Liver (tissue), 9 donors: ENCODE results near the gene FBXO33. TPM values are rescaled to one million over a fixed set of nuclear protein-coding genes. Genes with fewer than 3 reads are reported as not detected.

ENCODE experiments used
- DNase-seq: peaks from one replicate; pipeline ENCODE4 v3.0.0-alpha.2; 2017; ENCODE audit warnings: low spot score
- H3K27ac ChIP-seq, 2 donors: one replicate each; pipeline ENCODE4 v1.7.0; 2013; ENCODE audit warnings: inconsistent platforms in 2 of 2, low read length in 2 of 2, control low read depth in 1 of 2, low read depth in 1 of 2, mild to moderate bottlenecking in 1 of 2
- H3K27me3 ChIP-seq, 4 donors: one replicate each; pipeline versions ENCODE4 v1.6.1 to v1.7.0; 2013; ENCODE audit warnings: low read length in 3 of 4, inconsistent platforms in 1 of 4, mild to moderate bottlenecking in 1 of 4, moderate library complexity in 1 of 4; ENCODE audit not compliant: control insufficient read depth in 4 of 4, insufficient read depth in 4 of 4
- H3K36me3 ChIP-seq, 4 donors: one replicate each; pipeline versions ENCODE4 v1.6.1 to v1.7.0; 2013; ENCODE audit warnings: low read length in 3 of 4, mild to moderate bottlenecking in 3 of 4, low read depth in 1 of 4, moderate library complexity in 1 of 4; ENCODE audit not compliant: control insufficient read depth in 4 of 4, insufficient read depth in 3 of 4
- H3K4me1 ChIP-seq, 4 donors: one replicate each; pipeline versions ENCODE4 v1.6.1 to v1.7.0; 2013; ENCODE audit warnings: low read length in 3 of 4, mild to moderate bottlenecking in 3 of 4, moderate library complexity in 1 of 4; ENCODE audit not compliant: control insufficient read depth in 4 of 4, insufficient read depth in 4 of 4
- H3K4me3 ChIP-seq, 3 donors: one replicate each; pipeline versions ENCODE4 v1.6.1 to v1.7.0; 2013; ENCODE audit warnings: low read length in 3 of 3, control low read depth in 1 of 3, low read depth in 1 of 3, mild to moderate bottlenecking in 1 of 3
- H3K9ac ChIP-seq, 2 donors: one replicate each; pipeline ENCODE4 v1.7.0; 2013; ENCODE audit warnings: low read length in 2 of 2, mild to moderate bottlenecking in 2 of 2, moderate library complexity in 2 of 2, control low read depth in 1 of 2, low read depth in 1 of 2
- H3K9me3 ChIP-seq, 4 donors: one replicate each; pipeline versions ENCODE4 v1.6.1 to v1.7.0; 2013; ENCODE audit warnings: low read length in 3 of 4; ENCODE audit not compliant: control insufficient read depth in 4 of 4
- ATF3 ChIP-seq: IDR thresholded peaks from 2 replicates; pipeline ENCODE4 v1.6.1; 2016; ENCODE audit warnings: antibody characterized with exemption
- CTCF ChIP-seq: fragments of 150-350 bp; IDR thresholded peaks from 2 replicates; pipeline ENCODE4 v1.5.1; 2017; ENCODE audit warnings: improper control_type of control experiment, low read depth, low read length; ENCODE audit not compliant: missing input control
- EGR1 ChIP-seq, 2 donors: IDR thresholded peaks; 2 replicates each; pipeline ENCODE4 v1.6.1; 2016 to 2018; ENCODE audit warnings: antibody characterized with exemption in 2 of 2, low read depth in 2 of 2
- FOXA1 ChIP-seq: IDR thresholded peaks from 2 replicates; pipeline ENCODE4 v1.6.1; 2016; ENCODE audit warnings: antibody characterized with exemption
- FOXA2 ChIP-seq: IDR thresholded peaks from 2 replicates; pipeline ENCODE4 v1.6.1; 2016; ENCODE audit warnings: antibody characterized with exemption
- GABPA ChIP-seq, 2 donors: IDR thresholded peaks in 1 of 2; conservative IDR thresholded peaks in 1 of 2; 2 replicates each; pipeline ENCODE4 v1.6.1; 2016; ENCODE audit warnings: antibody characterized with exemption in 2 of 2, mild to moderate bottlenecking in 1 of 2, moderate library complexity in 1 of 2
- HNF4A ChIP-seq, 2 donors: conservative IDR thresholded peaks; 2 replicates each; pipeline ENCODE4 v1.6.1; 2016; ENCODE audit warnings: antibody characterized with exemption in 2 of 2, mild to moderate bottlenecking in 2 of 2
- HNF4G ChIP-seq: IDR thresholded peaks from 2 replicates; pipeline ENCODE4 v1.6.1; 2016; ENCODE audit warnings: antibody characterized with exemption
- JUND ChIP-seq, 2 donors: IDR thresholded peaks; 2 replicates each; pipeline ENCODE4 v1.6.1; 2016; ENCODE audit warnings: antibody characterized with exemption in 2 of 2
- NR2F2 ChIP-seq: IDR thresholded peaks from 2 replicates; pipeline ENCODE4 v1.6.1; 2016; ENCODE audit warnings: antibody characterized with exemption
- RAD21 ChIP-seq, 2 donors: IDR thresholded peaks; 2 replicates each; pipeline ENCODE4 v1.6.1; 2016; ENCODE audit warnings: antibody characterized with exemption in 2 of 2, mild to moderate bottlenecking in 2 of 2
- REST ChIP-seq: IDR thresholded peaks from 2 replicates; pipeline ENCODE4 v1.6.1; 2016; ENCODE audit warnings: antibody characterized with exemption, mild to moderate bottlenecking
- RXRA ChIP-seq, 2 donors: IDR thresholded peaks; 2 replicates each; pipeline ENCODE4 v1.6.1; 2017 to 2018; ENCODE audit warnings: antibody characterized with exemption in 2 of 2, mild to moderate bottlenecking in 1 of 2
- SP1 ChIP-seq: IDR thresholded peaks from 2 replicates; pipeline ENCODE4 v1.6.1; 2018; ENCODE audit warnings: antibody characterized with exemption, mild to moderate bottlenecking
- TAF1 ChIP-seq: conservative IDR thresholded peaks from 2 replicates; pipeline ENCODE4 v1.6.1; 2016; ENCODE audit warnings: antibody characterized with exemption, mild to moderate bottlenecking
- YY1 ChIP-seq: IDR thresholded peaks from 2 replicates; pipeline ENCODE4 v1.6.1; 2016; ENCODE audit warnings: antibody characterized with exemption, mild to moderate bottlenecking
- WGBS: extraction: QIAGEN DNeasy Blood & Tissue Kit; methylation state at CpG from one replicate; pipeline ENCODE4 v1.1.7; 2013; 5-methylcytosine and 5-hydroxymethylcytosine counted together
- polyA plus RNA-seq, 2 donors: library from polyadenylated mRNA; stranded (reverse) in 1 of 2; unstranded in 1 of 2; fragments of 200-250 nt in 1 of 2; fragments of >200 nt in 1 of 2; fragmentation: Nextera tagmentation in 1 of 2; extraction: Ambion mirVana in 1 of 2; gene quantifications; one replicate each; pipeline versions ENCODE4 v1.2.1 to v1.2.3, GENCODE V29; 2013 to 2015
- total RNA-seq, 2 donors: library from RNA; depleted of rRNA; stranded (reverse); fragments of >200 nt; gene quantifications; one replicate each; pipeline ENCODE4 v1.2.3, GENCODE V29; 2014
- donor health status: healthy.
- donor health status: healthy.
- donor health status: healthy.
- donor health status: healthy.
- donor health status: healthy.

FBXO33 gene
- total and polyA plus RNA-seq, 4 donors, result 3.3 to 11.4 (median 6.1) TPM

GRCh38 chr14:39452680-39453079 is 20.4 kb upstream of the FBXO33 start (continued):
- no peak for TF ChIP-seq REST

GRCh38 chr14:39451811-39452210 is 19.6 kb upstream of the FBXO33 start:
- TF ChIP-seq RAD21 (IDR thresholded peaks at IDR 0.05) (no peak), GABPA (IDR thresholded peaks at IDR 0.05 in 1 of 2, conservative IDR thresholded peaks at IDR 0.05 in 1 of 2) (no peak), JUND (IDR thresholded peaks at IDR 0.05) (no peak), ATF3 (no peak), NR2F2 (no peak), RXRA (IDR thresholded peaks at IDR 0.05) (no peak), REST (no peak)
- WGBS, result 95% methylated on average over 2 of the region's 2 CpGs
- H3K4me1 ChIP-seq, result no peaks in the 10 kb centered on the region

GRCh38 chr14:39447175-39447661 is 15.0 kb upstream of the FBXO33 start:
- Histone ChIP-seq H3K27me3 (no peaks in the 10 kb centered on the region), H3K9me3 (peaks cover 0 to 2% (median 1%) of the 10 kb centered on the region in 4 donors), H3K9ac (no peak overlapping the region), H3K4me1 (no peaks in the 10 kb centered on the region), H3K36me3 (no peaks in the 10 kb centered on the region), H3K4me3 (no peak overlapping the region), H3K27ac (no peak overlapping the region)
- no peak for DNase-seq
- TF ChIP-seq HNF4A (conservative IDR thresholded peaks at IDR 0.05), result no peak
- no peak for TF ChIP-seq REST
- no peak for TF ChIP-seq RAD21 (IDR thresholded peaks at IDR 0.05)
- TF ChIP-seq JUND (IDR thresholded peaks at IDR 0.05), result no peak
- no peak for TF ChIP-seq FOXA2
- TF ChIP-seq FOXA1, result no peak
- TF ChIP-seq TAF1, result no peak
- TF ChIP-seq RXRA (IDR thresholded peaks at IDR 0.05), result no peak
- no peak for TF ChIP-seq HNF4G
- no peak for TF ChIP-seq GABPA (IDR thresholded peaks at IDR 0.05 in 1 of 2, conservative IDR thresholded peaks at IDR 0.05 in 1 of 2)
- TF ChIP-seq ATF3, result no peak
- TF ChIP-seq SP1, result no peak
- TF ChIP-seq NR2F2, result no peak
- no peak for TF ChIP-seq EGR1 (IDR thresholded peaks at IDR 0.05; ENCODE audit: low read depth in 2 of 2)
- TF ChIP-seq CTCF, result no peak
- TF ChIP-seq YY1, result no peak
- WGBS, result 84% methylated on average over 4 of the region's 4 CpGs

More at GRCh38 chr14:39451811-39452210, 19.6 kb upstream of the FBXO33 start:
- no peaks in the 10 kb centered on the region for H3K9me3 ChIP-seq
- H3K27me3 ChIP-seq, result no peaks in the 10 kb centered on the region
- no peak overlapping the region for H3K9ac ChIP-seq
- DNase-seq, result no peak
- no peak overlapping the region for H3K4me3 ChIP-seq
- H3K36me3 ChIP-seq, result no peaks in the 10 kb centered on the region
- no peak overlapping the region for H3K27ac ChIP-seq
